HG03196 (cell line): Measurements from ENCODE around the gene TBL1XR1.

Experiments
- ATAC-seq: cut with Tn5 transposase; IDR thresholded peaks from one replicate; pipeline ENCODE4 v1.9.1; 2021; ENCODE audit not compliant: unreplicated experiment

TBL1XR1 gene

DNA sequence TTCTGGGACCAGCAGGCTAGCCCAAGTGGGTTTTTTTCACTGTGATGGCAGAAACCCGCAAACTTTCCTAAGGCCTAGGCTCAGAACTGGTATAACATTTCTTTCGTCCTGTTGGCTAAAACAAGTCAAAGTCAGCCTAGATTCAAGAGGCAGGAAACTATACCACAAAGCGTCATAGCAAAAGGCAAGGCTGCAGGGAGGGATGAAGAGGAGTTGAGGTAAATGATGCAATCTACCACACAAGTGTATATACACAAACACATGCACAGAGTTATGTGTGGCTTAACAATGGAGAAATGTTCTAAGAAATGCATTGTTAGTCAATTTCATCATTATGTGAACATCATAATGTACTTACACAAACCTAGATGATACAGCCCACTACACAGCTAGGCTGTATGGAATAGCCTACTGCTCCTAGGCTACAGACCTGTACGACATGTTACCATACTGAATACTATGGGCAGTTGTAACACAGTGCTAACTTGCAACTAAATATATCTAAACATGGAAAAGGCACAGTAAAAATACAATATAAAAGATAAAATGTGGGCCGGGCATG, 225.6 kb downstream of the TBL1XR1 start:
- ATAC-seq = no peak

DNA sequence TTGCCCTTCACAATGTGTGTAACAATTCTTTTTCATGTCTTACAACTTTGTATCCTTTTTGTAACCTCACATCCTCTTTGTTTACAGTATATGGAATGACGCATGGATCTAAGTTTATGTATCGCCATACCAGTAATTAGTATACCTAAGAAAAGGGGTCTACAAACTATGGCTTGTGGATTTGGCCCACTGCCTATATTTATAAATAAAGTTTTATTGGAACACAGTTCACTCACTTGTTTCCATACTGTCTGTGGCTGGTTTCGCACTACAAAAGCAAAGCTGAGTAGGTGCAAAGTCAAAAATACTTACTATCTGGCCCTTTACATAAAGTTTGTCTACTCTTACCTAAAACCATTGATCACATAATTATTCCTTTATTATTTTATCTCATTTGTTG, 226.5 kb downstream of the TBL1XR1 start:
- no peak for ATAC-seq

- no peak for ATAC-seq
Observed at GRCh38 chr3:176969506-176969905, 227.8 kb downstream of the TBL1XR1 start.
